Mesothelial cell of epicardium (in vitro differentiated cells): Measurements from ENCODE around the gene GATC. TPM values are rescaled to one million over a fixed set of nuclear protein-coding genes. Genes with fewer than 3 reads are reported as not detected.
A peak's percentile ranks its signal among the peaks of the same experiment; 100 is the strongest.

Experiments used
- DNase-seq, 2 experiments: peaks; one replicate each; pipeline ENCODE4 v3.0.0; 2021; ENCODE audit warnings: low spot score in 2 of 2; ENCODE audit not compliant: unreplicated experiment in 2 of 2
- H3K27ac Mint-ChIP-seq: 2 replicates; pipeline ENCODE4 v1.8.0; 2021; ENCODE audit warnings: mixed read lengths
- H3K27me3 Mint-ChIP-seq: 2 replicates; pipeline ENCODE4 v1.8.0; 2021; ENCODE audit warnings: low read depth, mixed read lengths
- H3K36me3 Mint-ChIP-seq: 2 replicates; pipeline ENCODE4 v1.8.0; 2021; ENCODE audit warnings: mixed read lengths
- H3K4me1 Mint-ChIP-seq: 2 replicates; pipeline ENCODE4 v1.8.0; 2021; ENCODE audit warnings: mixed read lengths
- H3K4me3 Mint-ChIP-seq: 2 replicates; pipeline ENCODE4 v1.8.0; 2021; ENCODE audit warnings: mild to moderate bottlenecking, moderate library complexity, mixed read lengths
- H3K9me3 Mint-ChIP-seq: 2 replicates; pipeline ENCODE4 v1.8.0; 2021; ENCODE audit warnings: mixed read lengths
- total RNA-seq: library from RNA; stranded (reverse); gene quantifications from 3 replicates; pipeline ENCODE4 v1.2.1, GENCODE V29; 2021
- TF ChIP-seq, protein P1 (sequence below): fragments of 200-600 bp; sonication (generic); IDR thresholded peaks from one replicate; pipeline ENCODE4 v1.5.0; 2021; ENCODE audit warnings: antibody characterized with exemption; ENCODE audit not compliant: unreplicated experiment

The GATC gene
- total RNA-seq, 1 donor from 2014 or later: 30.8 TPM

DNA sequence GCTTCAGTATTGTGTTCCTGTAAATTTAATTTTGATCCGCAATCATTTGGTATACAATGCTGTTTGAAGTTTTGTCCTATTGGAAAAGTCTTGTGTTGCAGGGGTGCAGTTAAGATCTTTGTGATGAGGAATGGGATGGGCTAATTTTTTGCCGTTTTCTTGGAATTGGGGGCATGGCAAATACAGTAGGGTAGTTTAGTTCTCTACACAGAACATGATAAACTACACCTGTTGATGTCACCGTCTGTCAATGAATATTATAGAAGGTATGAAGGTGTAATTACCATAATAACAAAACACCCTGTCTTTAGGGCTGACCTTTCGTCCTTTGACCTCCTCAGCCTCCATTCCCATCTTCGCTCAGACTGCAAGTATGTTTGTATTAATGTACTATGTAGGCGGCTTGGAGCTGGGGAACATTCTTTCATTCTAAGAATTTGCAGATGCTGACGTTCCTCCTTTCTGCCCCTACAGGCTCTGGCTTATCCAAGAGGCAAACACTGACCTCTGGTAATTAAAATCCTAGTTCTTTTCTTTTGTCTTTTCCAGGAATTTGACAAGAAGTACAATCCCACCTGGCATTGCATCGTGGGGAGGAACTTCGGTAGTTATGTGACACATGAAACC is 51.4 kb downstream of the GATC start:
- TF ChIP-seq, protein P1, sequence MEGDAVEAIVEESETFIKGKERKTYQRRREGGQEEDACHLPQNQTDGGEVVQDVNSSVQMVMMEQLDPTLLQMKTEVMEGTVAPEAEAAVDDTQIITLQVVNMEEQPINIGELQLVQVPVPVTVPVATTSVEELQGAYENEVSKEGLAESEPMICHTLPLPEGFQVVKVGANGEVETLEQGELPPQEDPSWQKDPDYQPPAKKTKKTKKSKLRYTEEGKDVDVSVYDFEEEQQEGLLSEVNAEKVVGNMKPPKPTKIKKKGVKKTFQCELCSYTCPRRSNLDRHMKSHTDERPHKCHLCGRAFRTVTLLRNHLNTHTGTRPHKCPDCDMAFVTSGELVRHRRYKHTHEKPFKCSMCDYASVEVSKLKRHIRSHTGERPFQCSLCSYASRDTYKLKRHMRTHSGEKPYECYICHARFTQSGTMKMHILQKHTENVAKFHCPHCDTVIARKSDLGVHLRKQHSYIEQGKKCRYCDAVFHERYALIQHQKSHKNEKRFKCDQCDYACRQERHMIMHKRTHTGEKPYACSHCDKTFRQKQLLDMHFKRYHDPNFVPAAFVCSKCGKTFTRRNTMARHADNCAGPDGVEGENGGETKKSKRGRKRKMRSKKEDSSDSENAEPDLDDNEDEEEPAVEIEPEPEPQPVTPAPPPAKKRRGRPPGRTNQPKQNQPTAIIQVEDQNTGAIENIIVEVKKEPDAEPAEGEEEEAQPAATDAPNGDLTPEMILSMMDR: no peak
- Mint-ChIP-seq H3K4me1 (peaks cover 29% of the 10 kb centered on the region), H3K27me3 (no peaks in the 10 kb centered on the region), H3K27ac (peak overlapping the region; percentile 96), H3K9me3 (no peaks in the 10 kb centered on the region), H3K4me3 (peak overlapping the region; percentile 89), H3K36me3 (peaks cover 14% of the 10 kb centered on the region)
- DNase-seq: no peak

DNA sequence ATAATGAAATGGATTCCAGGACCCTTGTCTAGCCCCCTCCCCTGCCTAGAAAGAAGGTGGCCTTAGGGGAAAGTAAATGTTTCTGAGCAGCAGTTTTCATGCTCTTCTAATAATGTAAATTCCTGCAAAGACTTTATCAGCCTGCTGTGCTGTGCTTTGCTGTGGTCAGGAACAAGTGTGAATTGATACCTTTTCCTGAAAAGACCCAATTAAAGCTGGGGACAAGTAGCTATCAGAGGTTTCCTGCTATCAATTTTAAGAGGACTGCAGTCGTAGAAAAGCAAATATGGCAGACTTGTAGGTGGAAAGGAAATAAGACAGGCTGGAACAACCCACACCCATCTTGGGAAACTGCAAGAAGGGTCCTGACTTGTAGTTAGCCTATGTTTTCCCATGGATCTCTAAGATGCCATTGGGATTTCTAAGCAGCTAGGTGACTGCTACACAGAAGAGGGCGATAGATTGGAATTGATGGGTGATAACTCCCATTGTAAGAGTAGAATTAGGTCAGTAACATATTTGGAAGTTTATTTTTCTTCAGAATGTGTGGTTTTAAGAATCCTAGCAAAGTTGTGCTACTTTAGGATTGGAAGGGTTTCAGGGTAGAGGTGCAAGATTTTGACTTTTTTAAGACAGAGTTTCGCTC is 52.7 kb downstream of the GATC start:
- TF ChIP-seq, protein P1: no peak
- no peak overlapping the region for H3K27ac Mint-ChIP-seq
- peak overlapping the region; percentile 89 for H3K4me3 Mint-ChIP-seq
- H3K4me1 Mint-ChIP-seq: peaks cover 29% of the 10 kb centered on the region
- peaks cover 24% of the 10 kb centered on the region for H3K36me3 Mint-ChIP-seq
- no peaks in the 10 kb centered on the region for H3K9me3 Mint-ChIP-seq
- no peaks in the 10 kb centered on the region for H3K27me3 Mint-ChIP-seq
- DNase-seq: no peak

DNA sequence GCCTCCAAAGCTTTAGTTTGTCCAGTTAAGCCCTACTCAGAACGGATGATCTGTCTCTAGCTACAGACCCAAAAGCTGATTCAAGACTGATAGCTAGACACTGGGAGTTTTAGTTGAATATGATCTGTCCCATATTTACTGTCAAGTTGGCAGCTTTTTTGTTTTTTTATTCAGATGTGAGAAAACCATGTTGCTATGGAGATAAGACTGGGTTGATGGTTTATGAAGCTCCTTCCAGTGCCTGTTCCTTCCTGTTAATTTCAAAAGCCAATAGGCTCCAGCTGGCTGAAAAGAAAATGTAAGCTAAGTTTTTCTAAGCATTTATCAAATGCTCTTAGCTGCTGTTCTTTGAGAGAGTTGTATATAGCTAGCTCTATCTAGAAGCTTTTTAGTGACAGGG is 54.3 kb downstream of the GATC start:
- H3K27ac Mint-ChIP-seq: peak overlapping the region; percentile 22
- DNase-seq: no peak
- peaks cover 24% of the 10 kb centered on the region for H3K36me3 Mint-ChIP-seq
- no peaks in the 10 kb centered on the region for H3K9me3 Mint-ChIP-seq
- peaks cover 19% of the 10 kb centered on the region for H3K4me1 Mint-ChIP-seq
- H3K27me3 Mint-ChIP-seq: no peaks in the 10 kb centered on the region
- H3K4me3 Mint-ChIP-seq: no peak overlapping the region
- TF ChIP-seq, protein P1: no peak

DNA sequence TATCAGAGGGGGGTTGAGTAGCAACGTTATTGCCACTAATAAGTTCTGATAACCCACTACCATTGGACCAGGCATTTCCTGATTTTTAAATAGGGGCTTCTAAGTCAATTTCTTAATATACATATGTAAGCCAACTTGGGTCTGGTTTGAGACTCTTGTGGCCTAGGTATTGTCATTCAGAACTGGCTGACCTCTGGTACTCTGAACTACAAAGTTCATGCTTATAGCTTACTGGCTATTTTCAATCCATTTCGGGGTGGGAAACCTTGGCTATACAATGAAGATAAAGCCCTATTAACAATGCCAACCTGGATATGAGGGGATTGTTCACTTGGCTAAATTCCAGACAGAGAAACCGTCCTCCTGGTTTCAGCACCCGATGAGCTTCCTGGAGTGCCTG is 58.3 kb downstream of the GATC start:
- H3K4me3 Mint-ChIP-seq: no peak overlapping the region
- TF ChIP-seq, protein P1: no peak
- no peaks in the 10 kb centered on the region for H3K4me1 Mint-ChIP-seq
- peaks cover 28% of the 10 kb centered on the region for H3K36me3 Mint-ChIP-seq
- H3K27ac Mint-ChIP-seq: no peak overlapping the region
- DNase-seq: no peak
- no peaks in the 10 kb centered on the region for H3K27me3 Mint-ChIP-seq
- H3K9me3 Mint-ChIP-seq: no peaks in the 10 kb centered on the region

DNA sequence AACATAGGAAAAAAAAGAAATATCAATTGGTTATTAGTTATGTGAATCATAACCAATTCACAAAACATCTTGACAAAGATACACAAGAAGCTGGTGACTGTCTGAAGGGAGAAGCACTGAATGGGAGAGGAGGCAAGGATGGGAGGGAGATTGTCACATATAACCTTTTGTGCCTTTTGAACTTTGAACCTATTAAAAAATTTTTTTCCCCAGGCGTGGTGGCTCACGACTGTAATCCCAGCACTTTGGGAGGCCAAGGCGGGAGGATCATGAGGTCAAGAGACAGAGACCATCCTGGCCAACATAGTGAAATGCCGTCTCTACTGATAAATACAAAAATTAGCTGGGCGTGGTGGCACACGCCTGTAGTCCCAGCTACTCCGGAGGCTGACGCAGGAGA is 62.3 kb downstream of the GATC start:
- H3K4me3 Mint-ChIP-seq: no peak overlapping the region
- DNase-seq: no peak
- no peak overlapping the region for H3K27ac Mint-ChIP-seq
- H3K4me1 Mint-ChIP-seq: no peaks in the 10 kb centered on the region
- no peaks in the 10 kb centered on the region for H3K27me3 Mint-ChIP-seq
- no peaks in the 10 kb centered on the region for H3K9me3 Mint-ChIP-seq
- TF ChIP-seq, protein P1: no peak
- H3K36me3 Mint-ChIP-seq: peaks cover 28% of the 10 kb centered on the region

Other genes starting within 250 kb of the GATC start
- gene RPLP0, start 245.3 kb upstream of the GATC start, total RNA-seq: 1,924 to 1,989 TPM (median 1,950 TPM) in 3 replicates
- 113 to 123 TPM (median 117 TPM) in 3 replicates for gene PXN, start 180.7 kb upstream of the GATC start, total RNA-seq
- gene RNU4-2, start 154.5 kb upstream of the GATC start, total RNA-seq: 9,118 to 10,048 TPM (median 9,930 TPM) in 3 replicates
- 5,196 to 5,477 TPM (median 5,368 TPM) in 3 replicates for gene RNU4-1, start 153.2 kb upstream of the GATC start, total RNA-seq
- gene SIRT4, start 144.1 kb upstream of the GATC start, total RNA-seq: 3.9 to 4.6 TPM (median 4.3 TPM) in 3 replicates
- not detected in 3 replicates for gene PLA2G1B, start 118.7 kb upstream of the GATC start, total RNA-seq
- 27.7 to 32.7 TPM (median 28.4 TPM) in 3 replicates for gene MSI1, start 77.3 kb upstream of the GATC start, total RNA-seq
- 229 to 242 TPM (median 230 TPM) in 3 replicates for gene COX6A1, start 8.3 kb upstream of the GATC start, total RNA-seq
- gene TRIAP1, start 60 bp upstream of the GATC start, total RNA-seq: 22.3 to 25.3 TPM (median 23.5 TPM) in 3 replicates
- 197 to 203 TPM (median 199 TPM) in 3 replicates for gene SRSF9, start 23.3 kb downstream of the GATC start, total RNA-seq
- gene DYNLL1, start 49.7 kb downstream of the GATC start, total RNA-seq: 249 to 260 TPM (median 258 TPM) in 3 replicates
- gene COQ5, start 82.7 kb downstream of the GATC start, total RNA-seq: 28.5 to 29.1 TPM (median 28.9 TPM) in 3 replicates
- gene RNF10, start 87.9 kb downstream of the GATC start, total RNA-seq: 150 to 160 TPM (median 151 TPM) in 3 replicates
- gene POP5, start 135.0 kb downstream of the GATC start, total RNA-seq: 32.6 to 38.6 TPM (median 33.7 TPM) in 3 replicates
- gene CABP1, start 194.2 kb downstream of the GATC start, total RNA-seq: 0.43 to 1.1 TPM (median 0.55 TPM) in 3 replicates
- gene MLEC, start 240.7 kb downstream of the GATC start, total RNA-seq: 174 to 192 TPM (median 190 TPM) in 3 replicates